Fibroblast of mammary gland (primary cell): Measurements from ENCODE around the gene TEDC2.

ENCODE experiments used
- DNase-seq: peaks from one replicate; pipeline ENCODE4 v3.0.0-alpha.2; 2010; ENCODE audit warnings: low read depth
- H3K4me3 ChIP-seq: 2 replicates; pipeline ENCODE4 v1.5.1; 2011; ENCODE audit warnings: low read depth, mild to moderate bottlenecking, low read length, moderate library complexity; ENCODE audit not compliant: control insufficient read depth
- CTCF ChIP-seq: conservative IDR thresholded peaks from 2 replicates; pipeline ENCODE4 v1.5.1; 2011; ENCODE audit warnings: low read depth, low read length, inconsistent platforms; ENCODE audit not compliant: control insufficient read depth, insufficient read depth

The TEDC2 gene

GRCh38 chr16:2425008-2425518 is 34.8 kb upstream of the TEDC2 start:
- no peak for TF ChIP-seq CTCF
- no peak overlapping the region for H3K4me3 ChIP-seq
- no peak for DNase-seq

DNA sequence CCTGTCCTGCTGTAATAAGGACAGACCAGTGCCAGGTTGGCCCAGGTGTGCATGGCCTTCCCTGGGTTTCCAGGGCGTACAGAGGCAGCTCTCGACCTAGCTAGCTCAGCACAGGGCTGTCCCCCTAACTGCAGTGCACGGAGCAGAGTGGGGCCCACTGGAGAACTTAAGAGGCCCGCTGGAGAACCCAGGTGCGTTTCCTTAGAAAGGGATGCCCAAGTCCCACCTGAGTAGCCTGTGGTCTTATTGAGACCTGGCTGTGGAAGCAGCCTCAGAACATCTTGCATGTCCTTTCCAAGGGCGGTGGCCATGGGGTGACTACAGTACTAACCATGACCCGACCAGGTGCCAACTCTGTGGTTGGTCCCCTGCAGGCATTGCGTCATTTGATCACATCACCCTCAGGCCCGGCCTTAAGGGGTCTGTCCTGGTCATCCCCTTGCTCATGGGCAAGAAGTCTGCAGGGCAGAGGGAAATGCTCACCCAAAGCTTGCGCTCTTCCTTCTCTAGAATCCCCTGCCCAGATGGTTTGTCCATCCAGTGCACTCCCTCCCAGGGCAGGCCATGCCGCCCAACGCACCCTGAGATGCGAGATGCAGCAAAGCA is 34.0 kb upstream of the TEDC2 start:
- no peak overlapping the region for H3K4me3 ChIP-seq
- DNase-seq = no peak
- TF ChIP-seq CTCF = no peak

GRCh38 chr16:2426941-2427361 is 33.0 kb upstream of the TEDC2 start:
- no peak overlapping the region for H3K4me3 ChIP-seq
- no peak for DNase-seq
- TF ChIP-seq CTCF = no peak

DNA sequence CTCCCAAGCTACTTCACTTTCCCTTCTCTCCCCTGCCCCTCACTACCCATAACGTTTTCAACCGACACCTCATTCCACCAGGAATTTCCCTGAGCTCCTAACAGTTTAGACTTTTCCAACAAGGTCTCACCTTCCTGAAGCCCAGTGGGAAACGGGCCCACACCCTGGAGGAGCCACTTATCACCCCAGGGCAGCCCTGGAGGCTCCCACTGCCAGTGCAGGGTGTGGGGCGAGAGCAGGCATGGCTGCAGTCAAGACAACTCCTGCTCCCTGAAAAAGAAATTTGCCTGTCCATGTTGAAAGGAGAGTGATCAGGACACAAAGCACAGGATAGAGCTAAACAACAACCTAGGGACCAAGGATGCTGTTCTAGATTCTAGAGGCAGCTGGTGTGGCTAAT is 32.4 kb upstream of the TEDC2 start:
- H3K4me3 ChIP-seq = no peak overlapping the region
- TF ChIP-seq CTCF = no peak
- DNase-seq = no peak

DNA sequence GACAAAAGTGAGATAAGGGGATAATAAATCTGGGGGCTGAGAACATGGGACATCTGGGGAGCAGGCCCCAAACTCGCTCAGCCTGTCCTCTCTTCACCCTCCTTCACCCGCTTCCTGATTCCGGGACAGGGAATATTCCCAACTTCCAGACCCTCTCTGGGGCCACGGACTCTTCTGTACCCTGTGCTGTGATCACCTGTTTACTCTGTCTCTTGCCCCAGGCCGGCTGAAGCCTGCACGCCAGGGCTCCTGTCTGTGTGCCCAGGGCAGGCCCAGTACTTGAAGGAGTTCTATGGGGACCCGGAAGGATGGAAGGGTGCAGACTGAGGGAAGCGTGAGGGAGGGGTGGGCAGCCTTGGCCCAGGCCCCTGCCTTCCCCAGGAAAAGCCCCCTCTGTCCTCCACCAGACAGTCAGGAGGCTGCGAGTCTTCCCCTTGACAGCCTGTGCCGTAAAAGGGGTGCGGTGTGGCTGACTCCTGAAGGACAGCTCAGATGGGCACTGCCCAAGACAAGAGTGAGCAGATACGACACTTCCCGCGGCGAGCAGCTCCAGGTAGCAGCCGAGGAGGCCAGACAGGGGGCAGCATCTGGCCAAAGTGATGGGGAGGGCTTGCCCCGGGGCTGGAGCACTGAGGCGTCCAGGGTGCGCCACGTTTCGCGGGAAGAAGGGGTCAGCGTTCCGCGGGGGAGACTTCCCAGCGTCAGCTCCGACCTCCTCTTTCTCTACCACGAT is 31.7 kb upstream of the TEDC2 start:
- TF ChIP-seq CTCF = peak; percentile 31
- H3K4me3 ChIP-seq = peak overlapping the region; percentile 61
- DNase-seq = peak; percentile 35

- H3K4me3 ChIP-seq = peak overlapping the region; percentile 61
Observed at GRCh38 chr16:2428784-2429033, 31.2 kb upstream of the TEDC2 start.

More at GRCh38 chr16:2428784-2429033, 31.2 kb upstream of the TEDC2 start:
- TF ChIP-seq CTCF = no peak
- no peak for DNase-seq
